ENCODE results near the gene COL13A1.

Gene COL13A1

DNA sequence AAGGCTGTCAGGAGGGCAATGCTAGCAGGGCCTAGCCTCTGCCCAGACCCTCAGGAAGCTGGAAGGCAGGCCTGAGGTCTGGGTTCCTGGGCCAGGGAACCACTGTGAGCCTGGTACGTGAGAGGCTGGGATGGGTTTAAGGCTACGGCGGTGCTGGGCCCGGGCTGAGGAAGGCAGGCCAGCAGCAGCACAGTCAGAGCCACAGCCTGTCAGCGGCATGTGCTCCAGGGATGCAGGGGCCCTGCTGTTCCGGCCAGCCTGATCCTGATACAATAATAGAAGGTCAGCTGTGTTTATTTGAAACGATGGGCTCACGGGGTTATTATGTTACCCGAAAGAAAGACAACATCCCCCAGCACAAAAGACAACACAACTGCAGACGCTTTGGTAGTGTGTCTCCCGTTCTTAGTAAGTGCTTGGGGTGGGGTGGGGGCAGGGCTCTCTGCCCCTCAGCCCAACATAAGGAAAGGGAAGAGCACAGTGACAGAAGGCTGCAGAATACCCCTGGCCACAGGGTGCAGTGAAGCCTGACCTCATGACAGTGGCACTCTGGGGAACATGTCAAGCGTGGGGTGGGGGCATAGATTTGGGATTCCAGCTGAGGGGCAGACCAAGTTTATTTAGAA lies 95.0 kb downstream of the COL13A1 start:
- TF ChIP-seq, protein P1, sequence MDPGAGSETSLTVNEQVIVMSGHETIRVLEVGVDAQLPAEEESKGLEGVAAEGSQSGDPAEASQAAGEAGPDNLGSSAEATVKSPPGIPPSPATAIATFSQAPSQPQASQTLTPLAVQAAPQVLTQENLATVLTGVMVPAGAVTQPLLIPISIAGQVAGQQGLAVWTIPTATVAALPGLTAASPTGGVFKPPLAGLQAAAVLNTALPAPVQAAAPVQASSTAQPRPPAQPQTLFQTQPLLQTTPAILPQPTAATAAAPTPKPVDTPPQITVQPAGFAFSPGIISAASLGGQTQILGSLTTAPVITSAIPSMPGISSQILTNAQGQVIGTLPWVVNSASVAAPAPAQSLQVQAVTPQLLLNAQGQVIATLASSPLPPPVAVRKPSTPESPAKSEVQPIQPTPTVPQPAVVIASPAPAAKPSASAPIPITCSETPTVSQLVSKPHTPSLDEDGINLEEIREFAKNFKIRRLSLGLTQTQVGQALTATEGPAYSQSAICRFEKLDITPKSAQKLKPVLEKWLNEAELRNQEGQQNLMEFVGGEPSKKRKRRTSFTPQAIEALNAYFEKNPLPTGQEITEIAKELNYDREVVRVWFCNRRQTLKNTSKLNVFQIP (CRISPR knock-in tag; IDR thresholded peaks at IDR 0.05; ENCODE audit: borderline replicate concordance, low read depth): no peak
- no peak for TF ChIP-seq ZNF8 (CRISPR knock-in tag; IDR thresholded peaks at IDR 0.05)
- no peak for TF ChIP-seq ZFP3 (CRISPR knock-in tag; IDR thresholded peaks at IDR 0.05)
- TF ChIP-seq TOX (CRISPR knock-in tag; IDR thresholded peaks at IDR 0.05; ENCODE audit: borderline replicate concordance): no peak
- no peak for TF ChIP-seq OSR1 (CRISPR knock-in tag; IDR thresholded peaks at IDR 0.05)
- TF ChIP-seq, protein P2, sequence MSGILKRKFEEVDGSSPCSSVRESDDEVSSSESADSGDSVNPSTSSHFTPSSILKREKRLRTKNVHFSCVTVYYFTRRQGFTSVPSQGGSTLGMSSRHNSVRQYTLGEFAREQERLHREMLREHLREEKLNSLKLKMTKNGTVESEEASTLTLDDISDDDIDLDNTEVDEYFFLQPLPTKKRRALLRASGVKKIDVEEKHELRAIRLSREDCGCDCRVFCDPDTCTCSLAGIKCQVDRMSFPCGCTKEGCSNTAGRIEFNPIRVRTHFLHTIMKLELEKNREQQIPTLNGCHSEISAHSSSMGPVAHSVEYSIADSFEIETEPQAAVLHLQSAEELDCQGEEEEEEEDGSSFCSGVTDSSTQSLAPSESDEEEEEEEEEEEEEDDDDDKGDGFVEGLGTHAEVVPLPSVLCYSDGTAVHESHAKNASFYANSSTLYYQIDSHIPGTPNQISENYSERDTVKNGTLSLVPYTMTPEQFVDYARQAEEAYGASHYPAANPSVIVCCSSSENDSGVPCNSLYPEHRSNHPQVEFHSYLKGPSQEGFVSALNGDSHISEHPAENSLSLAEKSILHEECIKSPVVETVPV (CRISPR knock-in tag; IDR thresholded peaks at IDR 0.05): no peak
- no peak for TF ChIP-seq GLIS3 (CRISPR knock-in tag; IDR thresholded peaks at IDR 0.05)
- no peak for TF ChIP-seq ESRRG (CRISPR knock-in tag; IDR thresholded peaks at IDR 0.05)
- TF ChIP-seq, protein P3, sequence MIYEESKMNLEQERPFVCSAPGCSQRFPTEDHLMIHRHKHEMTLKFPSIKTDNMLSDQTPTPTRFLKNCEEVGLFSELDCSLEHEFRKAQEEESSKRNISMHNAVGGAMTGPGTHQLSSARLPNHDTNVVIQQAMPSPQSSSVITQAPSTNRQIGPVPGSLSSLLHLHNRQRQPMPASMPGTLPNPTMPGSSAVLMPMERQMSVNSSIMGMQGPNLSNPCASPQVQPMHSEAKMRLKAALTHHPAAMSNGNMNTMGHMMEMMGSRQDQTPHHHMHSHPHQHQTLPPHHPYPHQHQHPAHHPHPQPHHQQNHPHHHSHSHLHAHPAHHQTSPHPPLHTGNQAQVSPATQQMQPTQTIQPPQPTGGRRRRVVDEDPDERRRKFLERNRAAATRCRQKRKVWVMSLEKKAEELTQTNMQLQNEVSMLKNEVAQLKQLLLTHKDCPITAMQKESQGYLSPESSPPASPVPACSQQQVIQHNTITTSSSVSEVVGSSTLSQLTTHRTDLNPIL (CRISPR knock-in tag; IDR thresholded peaks at IDR 0.05; ENCODE audit: low read depth): no peak
- TF ChIP-seq PPARA (CRISPR knock-in tag; IDR thresholded peaks at IDR 0.05; ENCODE audit: borderline replicate concordance): no peak
- TF ChIP-seq ISL1 (CRISPR knock-in tag; IDR thresholded peaks at IDR 0.05): no peak
- no peak for TF ChIP-seq SNAI2 (CRISPR knock-in tag; IDR thresholded peaks at IDR 0.05)
- no peak for TF ChIP-seq RARB (CRISPR knock-in tag; IDR thresholded peaks at IDR 0.05)
- no peak for TF ChIP-seq ZNF70 (CRISPR knock-in tag; IDR thresholded peaks at IDR 0.05)
- TF ChIP-seq ZNF565 (CRISPR knock-in tag; conservative IDR thresholded peaks at IDR 0.05; ENCODE audit: low read depth): no peak
- no peak for TF ChIP-seq ARNTL (CRISPR knock-in tag; IDR thresholded peaks at IDR 0.05; ENCODE audit: borderline replicate concordance, low read depth)
- TF ChIP-seq TCF4 (CRISPR knock-in tag; IDR thresholded peaks at IDR 0.05; ENCODE audit: borderline replicate concordance): no peak
- no peak for TF ChIP-seq ZFP30 (CRISPR knock-in tag; IDR thresholded peaks at IDR 0.05)
- TF ChIP-seq BACH2 (CRISPR knock-in tag; IDR thresholded peaks at IDR 0.05; ENCODE audit: borderline replicate concordance): no peak
- TF ChIP-seq, protein P4, sequence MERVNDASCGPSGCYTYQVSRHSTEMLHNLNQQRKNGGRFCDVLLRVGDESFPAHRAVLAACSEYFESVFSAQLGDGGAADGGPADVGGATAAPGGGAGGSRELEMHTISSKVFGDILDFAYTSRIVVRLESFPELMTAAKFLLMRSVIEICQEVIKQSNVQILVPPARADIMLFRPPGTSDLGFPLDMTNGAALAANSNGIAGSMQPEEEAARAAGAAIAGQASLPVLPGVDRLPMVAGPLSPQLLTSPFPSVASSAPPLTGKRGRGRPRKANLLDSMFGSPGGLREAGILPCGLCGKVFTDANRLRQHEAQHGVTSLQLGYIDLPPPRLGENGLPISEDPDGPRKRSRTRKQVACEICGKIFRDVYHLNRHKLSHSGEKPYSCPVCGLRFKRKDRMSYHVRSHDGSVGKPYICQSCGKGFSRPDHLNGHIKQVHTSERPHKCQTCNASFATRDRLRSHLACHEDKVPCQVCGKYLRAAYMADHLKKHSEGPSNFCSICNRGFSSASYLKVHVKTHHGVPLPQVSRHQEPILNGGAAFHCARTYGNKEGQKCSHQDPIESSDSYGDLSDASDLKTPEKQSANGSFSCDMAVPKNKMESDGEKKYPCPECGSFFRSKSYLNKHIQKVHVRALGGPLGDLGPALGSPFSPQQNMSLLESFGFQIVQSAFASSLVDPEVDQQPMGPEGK (CRISPR knock-in tag; IDR thresholded peaks at IDR 0.05; ENCODE audit: borderline replicate concordance): no peak

DNA sequence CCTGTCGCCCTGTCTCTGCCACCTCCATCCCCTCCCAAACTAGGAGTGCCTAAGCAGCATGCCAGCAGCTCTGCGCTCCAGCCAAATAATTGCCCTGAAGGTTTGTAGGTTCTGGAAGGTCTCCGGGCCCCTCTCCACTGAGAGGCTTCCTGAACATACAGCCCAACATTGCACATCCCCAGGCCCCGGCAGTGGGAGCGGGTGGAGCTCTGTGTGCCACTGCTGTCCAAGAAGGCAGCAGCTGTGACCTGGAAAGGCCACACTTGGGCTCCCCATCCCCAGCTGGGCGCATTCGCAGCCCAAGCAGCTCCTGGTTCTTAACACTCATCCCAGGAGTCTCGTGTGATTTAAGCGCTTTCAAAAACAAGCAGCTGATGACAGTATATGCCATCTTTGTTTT lies 95.7 kb downstream of the COL13A1 start:
- no peak for TF ChIP-seq PPARA (CRISPR knock-in tag; IDR thresholded peaks at IDR 0.05; ENCODE audit: borderline replicate concordance)
- no peak for TF ChIP-seq OSR1 (CRISPR knock-in tag; IDR thresholded peaks at IDR 0.05)
- TF ChIP-seq ISL1 (CRISPR knock-in tag; IDR thresholded peaks at IDR 0.05): no peak
- TF ChIP-seq ZFP3 (CRISPR knock-in tag; IDR thresholded peaks at IDR 0.05): no peak
- TF ChIP-seq, protein P2 (CRISPR knock-in tag; IDR thresholded peaks at IDR 0.05): no peak
- TF ChIP-seq ESRRG (CRISPR knock-in tag; IDR thresholded peaks at IDR 0.05): no peak
- TF ChIP-seq, protein P1 (CRISPR knock-in tag; IDR thresholded peaks at IDR 0.05; ENCODE audit: borderline replicate concordance, low read depth): no peak
- TF ChIP-seq SNAI2 (CRISPR knock-in tag; IDR thresholded peaks at IDR 0.05): no peak
- TF ChIP-seq, protein P5, sequence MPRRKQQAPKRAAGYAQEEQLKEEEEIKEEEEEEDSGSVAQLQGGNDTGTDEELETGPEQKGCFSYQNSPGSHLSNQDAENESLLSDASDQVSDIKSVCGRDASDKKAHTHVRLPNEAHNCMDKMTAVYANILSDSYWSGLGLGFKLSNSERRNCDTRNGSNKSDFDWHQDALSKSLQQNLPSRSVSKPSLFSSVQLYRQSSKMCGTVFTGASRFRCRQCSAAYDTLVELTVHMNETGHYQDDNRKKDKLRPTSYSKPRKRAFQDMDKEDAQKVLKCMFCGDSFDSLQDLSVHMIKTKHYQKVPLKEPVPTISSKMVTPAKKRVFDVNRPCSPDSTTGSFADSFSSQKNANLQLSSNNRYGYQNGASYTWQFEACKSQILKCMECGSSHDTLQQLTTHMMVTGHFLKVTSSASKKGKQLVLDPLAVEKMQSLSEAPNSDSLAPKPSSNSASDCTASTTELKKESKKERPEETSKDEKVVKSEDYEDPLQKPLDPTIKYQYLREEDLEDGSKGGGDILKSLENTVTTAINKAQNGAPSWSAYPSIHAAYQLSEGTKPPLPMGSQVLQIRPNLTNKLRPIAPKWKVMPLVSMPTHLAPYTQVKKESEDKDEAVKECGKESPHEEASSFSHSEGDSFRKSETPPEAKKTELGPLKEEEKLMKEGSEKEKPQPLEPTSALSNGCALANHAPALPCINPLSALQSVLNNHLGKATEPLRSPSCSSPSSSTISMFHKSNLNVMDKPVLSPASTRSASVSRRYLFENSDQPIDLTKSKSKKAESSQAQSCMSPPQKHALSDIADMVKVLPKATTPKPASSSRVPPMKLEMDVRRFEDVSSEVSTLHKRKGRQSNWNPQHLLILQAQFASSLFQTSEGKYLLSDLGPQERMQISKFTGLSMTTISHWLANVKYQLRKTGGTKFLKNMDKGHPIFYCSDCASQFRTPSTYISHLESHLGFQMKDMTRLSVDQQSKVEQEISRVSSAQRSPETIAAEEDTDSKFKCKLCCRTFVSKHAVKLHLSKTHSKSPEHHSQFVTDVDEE (CRISPR knock-in tag; IDR thresholded peaks at IDR 0.05): no peak
- TF ChIP-seq, protein P4 (CRISPR knock-in tag; IDR thresholded peaks at IDR 0.05; ENCODE audit: borderline replicate concordance): no peak
- no peak for TF ChIP-seq ZNF565 (CRISPR knock-in tag; conservative IDR thresholded peaks at IDR 0.05; ENCODE audit: low read depth)
- no peak for TF ChIP-seq GLIS3 (CRISPR knock-in tag; IDR thresholded peaks at IDR 0.05)

More for the DNA sequence above, 95.0 kb downstream of the COL13A1 start:
- no peak for ATAC-seq

More for the DNA sequence above, 95.7 kb downstream of the COL13A1 start:
- no peak for ATAC-seq

Measured in SK-N-SH treated with all-trans-retinoic acid at 6 μM for 48 hours (cell line).